Nephron progenitor cell (in vitro differentiated cells): ENCODE measurements around the gene SH3BP4.

ENCODE experiments used
- DNase-seq: peaks from one replicate; pipeline ENCODE4 v3.0.0; 2021
- H3K27ac Mint-ChIP-seq: 2 replicates; pipeline ENCODE4 v1.8.0; 2021; ENCODE audit warnings: mild to moderate bottlenecking, moderate library complexity, mixed read lengths
- H3K27me3 Mint-ChIP-seq: 2 replicates; pipeline ENCODE4 v1.8.0; 2021; ENCODE audit warnings: mild to moderate bottlenecking, low read depth, mixed read lengths; ENCODE audit not compliant: poor library complexity
- H3K36me3 Mint-ChIP-seq: 2 replicates; pipeline ENCODE4 v1.8.0; 2021; ENCODE audit warnings: low read depth, mixed read lengths
- H3K4me1 Mint-ChIP-seq: 2 replicates; pipeline ENCODE4 v1.8.0; 2021; ENCODE audit warnings: mixed read lengths
- H3K4me3 Mint-ChIP-seq: 2 replicates; pipeline ENCODE4 v1.8.0; 2021; ENCODE audit warnings: mild to moderate bottlenecking, moderate library complexity, mixed read lengths
- H3K9me3 Mint-ChIP-seq: 2 replicates; pipeline ENCODE4 v1.8.0; 2021; ENCODE audit warnings: mild to moderate bottlenecking, moderate library complexity, mixed read lengths
- CTCF ChIP-seq: fragments of 200-600 bp; sonication (generic); IDR thresholded peaks from 2 replicates; pipeline ENCODE4 v1.5.0; 2021; ENCODE audit warnings: antibody characterized with exemption

The SH3BP4 gene

DNA sequence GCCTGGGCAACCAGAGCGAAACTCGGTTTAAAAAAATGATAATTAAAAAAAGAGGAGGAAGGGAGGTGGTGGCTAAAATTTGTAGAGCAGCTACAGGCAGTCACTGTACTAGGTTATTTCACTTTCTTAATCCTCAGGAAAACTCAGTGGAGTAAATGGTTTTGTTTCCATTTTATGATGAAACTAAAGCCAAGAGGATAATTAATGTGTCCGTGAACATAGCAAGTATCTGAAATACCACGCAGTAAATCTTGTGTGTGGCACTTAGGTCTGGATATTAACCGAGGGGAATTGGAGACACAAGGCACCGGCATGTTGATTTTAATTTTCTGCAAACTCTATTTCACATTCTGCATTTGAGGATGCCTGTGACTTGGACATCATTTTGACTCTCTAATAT lies 14.5 kb downstream of the SH3BP4 start:
- H3K4me3 Mint-ChIP-seq, result no peak overlapping the region
- H3K27ac Mint-ChIP-seq, result no peak overlapping the region
- no peak for TF ChIP-seq CTCF
- H3K36me3 Mint-ChIP-seq, result peaks cover 23% of the 10 kb centered on the region
- H3K27me3 Mint-ChIP-seq, result no peaks in the 10 kb centered on the region
- DNase-seq, result no peak
- H3K9me3 Mint-ChIP-seq, result peaks cover 9% of the 10 kb centered on the region
- peaks cover 60% of the 10 kb centered on the region for H3K4me1 Mint-ChIP-seq

DNA sequence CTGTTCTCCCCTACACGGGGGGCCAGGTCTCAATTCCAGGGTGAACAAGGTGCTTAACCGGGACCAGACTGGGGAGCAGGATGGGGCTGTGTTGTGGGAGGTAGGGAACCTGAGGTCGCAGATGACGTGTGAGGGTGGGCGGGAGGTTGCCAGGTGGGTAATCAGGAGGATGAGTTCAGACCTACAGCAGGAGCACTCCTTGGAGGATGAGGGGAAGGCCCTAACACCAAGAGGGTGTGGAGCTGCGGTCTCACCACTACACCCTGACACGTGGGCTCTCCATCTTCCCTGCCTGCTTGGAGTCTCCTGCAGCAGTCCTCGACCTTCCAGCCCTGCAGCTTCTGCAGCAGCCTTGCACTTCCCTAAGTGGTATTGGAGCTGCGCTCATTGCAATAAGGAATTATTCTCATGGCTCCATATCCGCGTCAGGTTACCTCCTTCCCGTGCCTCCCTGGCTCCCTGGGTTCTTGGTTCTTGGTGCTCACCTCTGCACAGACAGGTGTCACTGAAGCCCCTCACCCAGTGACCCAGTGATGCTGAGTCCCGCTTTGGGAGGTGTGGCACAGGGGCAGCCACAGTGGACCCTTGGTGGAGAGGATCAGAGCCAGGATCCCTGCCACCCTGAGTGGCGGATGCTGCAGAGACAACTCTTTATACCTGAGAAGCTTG lies 15.5 kb downstream of the SH3BP4 start:
- peaks cover 60% of the 10 kb centered on the region for H3K4me1 Mint-ChIP-seq
- peaks cover 23% of the 10 kb centered on the region for H3K36me3 Mint-ChIP-seq
- DNase-seq, result no peak
- TF ChIP-seq CTCF, result no peak
- H3K27me3 Mint-ChIP-seq, result no peaks in the 10 kb centered on the region
- no peak overlapping the region for H3K27ac Mint-ChIP-seq
- H3K9me3 Mint-ChIP-seq, result peaks cover 9% of the 10 kb centered on the region
- H3K4me3 Mint-ChIP-seq, result no peak overlapping the region

DNA sequence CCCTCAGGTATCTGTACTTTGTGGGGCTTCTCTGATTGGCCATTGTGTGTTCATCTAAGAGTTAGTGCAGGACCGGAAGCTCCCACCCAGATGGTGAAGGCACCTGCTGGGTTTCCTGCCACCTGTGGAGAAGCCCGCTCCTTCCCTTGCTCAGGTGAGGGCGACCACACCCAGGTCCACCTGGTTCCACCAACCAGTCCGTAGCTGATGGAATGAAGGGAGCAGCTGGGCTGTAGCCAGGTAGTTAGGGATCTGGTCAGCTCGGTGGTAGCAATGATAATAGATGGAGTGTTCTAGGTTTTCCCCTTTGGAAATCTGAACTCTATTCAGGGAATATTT lies 16.0 kb downstream of the SH3BP4 start:
- H3K4me3 Mint-ChIP-seq, result no peak overlapping the region
- H3K36me3 Mint-ChIP-seq, result peaks cover 23% of the 10 kb centered on the region
- H3K27me3 Mint-ChIP-seq, result no peaks in the 10 kb centered on the region
- no peak for TF ChIP-seq CTCF
- H3K4me1 Mint-ChIP-seq, result peaks cover 63% of the 10 kb centered on the region
- no peak for DNase-seq
- H3K27ac Mint-ChIP-seq, result no peak overlapping the region
- H3K9me3 Mint-ChIP-seq, result peaks cover 8% of the 10 kb centered on the region

- no peak for TF ChIP-seq CTCF
- Mint-ChIP-seq H3K9me3 (no peaks in the 10 kb centered on the region), H3K27me3 (peaks cover 4% of the 10 kb centered on the region), H3K4me3 (peak overlapping the region; percentile 7), H3K27ac (no peak overlapping the region), H3K36me3 (peaks cover 15% of the 10 kb centered on the region), H3K4me1 (peaks cover 66% of the 10 kb centered on the region)
- no peak for DNase-seq
Observed at GRCh38 chr2:234968631-234969305, 17.0 kb downstream of the SH3BP4 start.

GRCh38 chr2:234969306-234970098 lies 17.7 kb downstream of the SH3BP4 start:
- Mint-ChIP-seq H3K27me3 (peaks cover 4% of the 10 kb centered on the region), H3K36me3 (peaks cover 15% of the 10 kb centered on the region), H3K4me3 (peak overlapping the region; percentile 6), H3K9me3 (no peaks in the 10 kb centered on the region), H3K4me1 (peaks cover 60% of the 10 kb centered on the region), H3K27ac (peak overlapping the region; percentile 95)
- DNase-seq, result no peak
- TF ChIP-seq CTCF, result no peak
